Activated CD4-positive, alpha-beta T cell treated with anti-CD3 and anti-CD28 coated beads, Interleukin-2, Interleukin-6, amounts not matched to agents 100 ng/mL and 50 ng/mL, durations not matched to agents 16 hours and 8 hours (primary cell): Measurements from ENCODE around the gene YY1AP1.
A peak's percentile ranks its signal among the peaks of the same experiment; 100 is the strongest.
"Not testable (repeated sequence)": the region's sequence is repeated elsewhere in the genome, so short reads cannot be mapped to it uniquely, and the experiment has no call there.

ENCODE experiments used
- DNase-seq: peaks from one replicate; pipeline ENCODE4 v3.0.0-alpha.2; 2020

YY1AP1 gene

GRCh38 chr1:155695608-155696007, 7.0 kb upstream of the YY1AP1 start:
- no peak for DNase-seq

DNA sequence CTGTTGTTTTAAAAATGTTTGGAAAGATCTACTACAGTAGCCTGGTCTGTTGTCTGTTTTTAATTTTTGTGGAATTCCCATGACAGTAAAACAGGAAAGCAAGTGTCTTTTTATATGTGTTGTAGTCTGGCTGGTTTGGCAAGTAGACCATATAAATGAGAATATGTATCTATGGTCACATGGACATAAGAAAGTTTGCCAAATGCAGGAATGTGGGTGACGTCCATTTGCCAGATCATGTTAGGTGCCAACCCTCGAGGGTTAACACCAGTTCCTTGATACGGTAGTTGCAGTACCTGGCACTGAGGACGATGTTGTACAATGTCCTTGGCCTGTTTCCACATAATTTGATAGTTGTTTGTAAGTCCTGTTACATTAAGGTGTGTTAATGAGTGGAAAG, 6.5 kb upstream of the YY1AP1 start:
- no peak for DNase-seq

DNA sequence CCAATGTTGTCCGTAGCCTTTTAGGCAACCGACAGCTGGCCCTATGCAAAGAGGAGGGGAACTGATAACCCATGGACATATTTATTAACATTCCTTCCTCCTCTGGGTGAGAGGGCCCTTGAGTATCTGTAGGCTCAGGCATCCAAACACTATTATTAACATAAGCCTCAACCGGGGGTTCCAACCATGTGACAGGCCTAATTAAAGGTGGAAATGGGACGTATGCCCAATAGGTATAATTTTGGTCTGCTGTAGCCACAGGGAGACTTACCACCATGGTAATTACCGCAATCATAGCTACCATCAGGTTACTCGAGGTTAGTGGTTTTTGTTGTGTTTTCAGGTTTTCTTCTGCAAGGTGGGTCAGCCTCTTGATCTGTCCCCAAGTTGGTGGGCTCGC, 5.6 kb upstream of the YY1AP1 start:
- no peak for DNase-seq

DNA sequence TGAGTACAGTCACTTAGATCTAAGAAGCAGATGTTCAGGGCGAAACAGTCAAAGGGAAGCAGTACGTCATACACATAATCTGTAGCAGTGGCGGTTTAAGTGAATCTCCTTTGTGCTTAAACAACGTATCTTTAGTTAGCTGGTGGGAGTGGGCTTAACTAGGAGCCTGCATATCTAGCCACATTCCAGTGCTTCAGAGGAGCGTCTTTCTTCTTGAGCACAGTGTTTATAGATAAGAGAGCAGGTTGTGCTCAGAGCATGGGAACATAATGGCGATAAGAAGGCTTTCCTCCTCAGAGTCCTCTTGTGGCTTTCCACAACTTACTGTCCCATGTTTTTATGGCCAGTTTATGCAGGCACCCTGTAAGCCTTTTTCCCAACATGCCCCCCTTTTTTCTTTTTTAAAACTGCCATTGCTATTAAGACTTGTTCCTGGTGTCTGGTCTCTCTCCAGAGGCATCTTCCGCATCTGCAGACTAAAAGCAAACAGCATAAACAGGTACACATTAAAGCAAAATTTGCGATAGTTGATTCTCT, 3.5 kb upstream of the YY1AP1 start:
- no peak for DNase-seq

DNA sequence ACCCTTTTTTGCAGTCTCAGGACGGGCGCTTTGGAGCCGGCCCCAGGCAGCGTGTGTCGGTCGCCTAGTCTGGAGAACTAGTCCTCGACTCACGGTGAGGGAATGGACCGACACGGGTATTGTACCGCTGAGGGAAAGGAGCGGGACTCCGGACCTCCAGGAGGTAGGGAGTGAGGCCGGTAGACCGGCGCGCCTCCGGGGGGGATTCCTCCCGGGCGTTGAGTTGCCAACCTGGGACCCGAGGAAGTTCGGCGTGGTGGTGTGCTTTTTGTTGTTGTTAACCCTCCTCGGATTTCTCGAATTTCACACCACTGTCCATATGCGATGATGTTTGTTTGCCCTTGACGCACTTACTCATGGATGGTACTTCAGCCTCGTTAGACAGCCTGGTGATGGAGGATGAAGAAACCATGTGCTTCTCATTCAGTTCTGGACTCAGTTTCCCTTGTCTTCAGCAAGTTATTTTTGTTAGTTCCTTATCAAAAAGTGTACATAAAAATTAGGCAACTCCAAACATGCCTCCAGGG, 570 bp upstream of the YY1AP1 start, which contains the start of gene DAP3:
Gene DAP3, plus strand, starts transcription at position 11 of the 527 bp plus-strand sequence. CDS start 20,689 bp downstream, outside the sequence.
- peak; percentile 88 for DNase-seq

GRCh38 chr1:155687705-155688323, 760 bp downstream of the YY1AP1 start:
- not testable (repeated sequence) for DNase-seq

DNA sequence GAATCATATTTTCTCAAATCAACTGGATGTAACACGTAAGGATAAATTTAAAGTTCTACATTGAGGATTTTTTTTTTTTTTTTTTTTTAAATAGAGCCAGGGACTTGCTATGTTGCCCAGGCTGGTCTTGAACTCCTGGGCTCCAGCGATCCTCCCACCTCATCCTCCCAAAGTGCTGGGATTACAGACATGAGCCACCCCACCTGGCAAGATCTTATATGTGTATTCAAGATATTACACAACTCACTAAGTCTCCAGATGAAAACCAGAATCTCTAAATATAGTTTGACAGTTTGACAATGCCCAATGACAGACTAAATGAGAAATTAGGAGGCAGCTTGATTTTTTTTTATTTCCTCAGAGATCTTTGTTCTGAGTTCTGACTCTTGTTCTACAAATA, 6.8 kb downstream of the YY1AP1 start:
- DNase-seq: no peak

- DNase-seq: no peak
Measured at GRCh38 chr1:155680531-155680930, 8.0 kb downstream of the YY1AP1 start.

- not testable (repeated sequence) for DNase-seq
Measured at GRCh38 chr1:155678992-155679391, 9.6 kb downstream of the YY1AP1 start.

- DNase-seq: no peak
Measured at GRCh38 chr1:155678027-155678426, 10.5 kb downstream of the YY1AP1 start.

GRCh38 chr1:155673003-155673402, 15.6 kb downstream of the YY1AP1 start:
- DNase-seq: no peak

DNA sequence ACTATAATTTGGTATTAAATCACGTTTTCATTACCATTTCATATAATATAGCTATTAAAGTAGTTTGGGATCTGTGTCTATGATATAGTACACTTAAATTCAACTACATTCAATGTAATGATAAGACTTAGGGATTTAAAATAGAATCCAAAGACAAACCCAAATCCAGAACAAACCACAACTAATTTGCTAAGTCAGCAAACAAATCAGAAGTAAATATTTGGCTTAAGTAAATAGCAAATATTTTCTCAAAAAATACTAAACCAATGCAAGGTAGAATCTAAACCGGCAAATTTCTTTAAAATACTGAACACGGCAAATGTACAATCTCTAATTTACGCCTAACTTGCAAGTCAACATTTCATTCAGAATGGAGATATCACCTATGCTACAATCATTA, 16.8 kb downstream of the YY1AP1 start:
- DNase-seq: no peak

DNA sequence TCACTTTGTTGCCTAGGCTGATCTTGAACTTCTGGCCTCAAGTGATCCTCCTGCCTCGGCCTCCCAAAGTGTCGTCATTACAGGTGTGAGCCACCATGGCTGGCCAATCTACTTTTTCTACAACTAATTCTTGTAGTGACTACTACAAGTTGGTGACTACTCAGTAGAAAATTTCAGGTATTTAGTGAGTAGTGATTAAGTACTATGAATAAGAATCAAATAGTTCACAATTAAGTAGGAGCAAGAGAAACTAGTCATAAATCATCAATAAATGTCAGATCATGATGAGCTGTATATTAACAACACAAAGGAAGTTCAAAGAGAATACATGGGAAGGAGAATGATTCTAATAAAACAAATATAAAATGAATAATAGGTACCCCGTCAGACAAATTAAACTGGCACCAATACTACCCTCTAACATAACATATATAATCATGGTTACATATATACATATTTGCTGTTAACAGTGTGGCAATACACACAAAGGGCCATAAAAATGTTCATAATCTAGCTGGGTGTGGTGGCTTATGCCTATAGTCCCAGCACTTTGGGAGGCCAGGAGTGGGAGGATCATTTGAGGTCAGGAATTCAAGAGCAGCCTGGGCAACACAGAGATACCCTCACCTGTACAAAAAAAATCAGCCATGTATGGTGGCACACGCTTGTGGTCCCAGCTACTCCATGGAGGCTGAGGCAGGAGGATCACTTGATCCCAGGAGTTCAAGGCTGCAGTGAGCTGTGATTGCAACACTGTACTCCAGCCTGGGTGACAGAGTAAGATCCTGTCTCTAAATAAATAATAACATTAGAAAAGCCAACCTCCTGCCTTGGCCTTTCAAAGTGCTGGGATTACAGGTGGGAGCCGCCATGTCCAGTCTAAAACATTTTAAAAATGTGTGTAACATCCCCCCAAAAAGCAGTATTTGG, 19.1 kb downstream of the YY1AP1 start:
- no peak for DNase-seq

DNA sequence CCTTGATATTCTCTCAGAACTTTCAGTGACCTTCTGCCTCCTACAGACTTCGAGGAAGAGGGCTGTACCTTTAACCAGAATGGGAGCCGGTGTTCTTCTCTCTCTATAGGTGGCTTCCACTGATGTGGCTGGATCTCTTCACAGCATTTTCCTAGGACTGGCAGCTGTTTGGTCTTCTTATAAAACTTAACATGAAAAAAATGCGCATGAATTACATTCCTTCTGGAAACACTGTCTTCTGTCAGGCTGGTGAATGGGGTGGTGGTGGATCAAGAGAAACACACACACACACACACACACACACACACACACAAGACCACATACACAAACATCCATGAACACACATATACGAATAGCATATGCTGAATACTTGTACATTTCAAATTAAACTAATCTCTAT, 27.3 kb downstream of the YY1AP1 start:
- DNase-seq: not testable (repeated sequence)

- no peak for DNase-seq
Measured at GRCh38 chr1:155657463-155657862, 31.1 kb downstream of the YY1AP1 start.

DNA sequence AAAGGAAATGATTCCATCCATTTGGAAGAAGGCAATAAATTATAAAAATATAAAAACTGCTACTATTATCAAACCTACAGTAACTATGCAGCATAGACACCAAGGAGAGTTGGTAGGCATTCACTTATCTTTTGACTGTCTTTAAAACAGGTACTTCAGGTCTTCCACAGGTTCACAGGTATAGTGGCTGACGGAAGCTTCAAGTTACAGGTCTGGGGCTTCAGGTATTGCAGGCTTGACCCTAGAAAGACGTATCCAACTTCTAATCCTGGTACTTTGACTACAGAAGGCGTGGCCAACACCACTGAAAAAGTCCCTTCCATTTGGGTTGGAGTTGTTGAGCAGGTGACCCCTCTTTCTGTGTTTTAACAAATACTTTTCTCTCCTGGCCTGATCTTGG, 35.6 kb downstream of the YY1AP1 start:
- DNase-seq: no peak

GRCh38 chr1:155651861-155652661, 36.5 kb downstream of the YY1AP1 start:
- DNase-seq: no peak

DNA sequence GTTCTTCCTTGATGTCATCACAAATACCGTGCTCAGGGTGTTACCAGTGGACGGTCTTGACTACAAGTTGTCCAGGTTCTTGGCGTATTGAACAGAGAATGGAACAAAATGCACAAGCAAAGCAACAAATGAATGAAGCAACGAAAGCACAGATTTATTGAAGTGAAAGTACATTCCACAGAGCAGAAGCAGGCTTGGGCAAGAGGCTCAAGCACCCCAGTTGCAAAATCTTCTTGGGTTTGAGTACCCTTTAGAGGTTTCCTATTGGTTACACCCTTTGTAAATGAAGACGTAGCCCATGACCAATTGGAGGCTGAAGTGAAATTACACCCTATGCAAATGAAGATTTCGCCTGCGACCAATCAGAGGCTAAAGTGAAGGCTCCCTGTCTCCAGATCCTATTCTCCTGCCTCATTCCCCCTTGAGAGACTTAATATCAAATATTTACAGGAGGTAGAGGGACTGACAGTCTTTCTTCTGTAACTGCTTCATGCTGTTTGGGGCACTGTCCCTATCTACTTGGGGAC, 38.3 kb downstream of the YY1AP1 start:
- no peak for DNase-seq

GRCh38 chr1:155649676-155650075, 38.9 kb downstream of the YY1AP1 start:
- no peak for DNase-seq

DNA sequence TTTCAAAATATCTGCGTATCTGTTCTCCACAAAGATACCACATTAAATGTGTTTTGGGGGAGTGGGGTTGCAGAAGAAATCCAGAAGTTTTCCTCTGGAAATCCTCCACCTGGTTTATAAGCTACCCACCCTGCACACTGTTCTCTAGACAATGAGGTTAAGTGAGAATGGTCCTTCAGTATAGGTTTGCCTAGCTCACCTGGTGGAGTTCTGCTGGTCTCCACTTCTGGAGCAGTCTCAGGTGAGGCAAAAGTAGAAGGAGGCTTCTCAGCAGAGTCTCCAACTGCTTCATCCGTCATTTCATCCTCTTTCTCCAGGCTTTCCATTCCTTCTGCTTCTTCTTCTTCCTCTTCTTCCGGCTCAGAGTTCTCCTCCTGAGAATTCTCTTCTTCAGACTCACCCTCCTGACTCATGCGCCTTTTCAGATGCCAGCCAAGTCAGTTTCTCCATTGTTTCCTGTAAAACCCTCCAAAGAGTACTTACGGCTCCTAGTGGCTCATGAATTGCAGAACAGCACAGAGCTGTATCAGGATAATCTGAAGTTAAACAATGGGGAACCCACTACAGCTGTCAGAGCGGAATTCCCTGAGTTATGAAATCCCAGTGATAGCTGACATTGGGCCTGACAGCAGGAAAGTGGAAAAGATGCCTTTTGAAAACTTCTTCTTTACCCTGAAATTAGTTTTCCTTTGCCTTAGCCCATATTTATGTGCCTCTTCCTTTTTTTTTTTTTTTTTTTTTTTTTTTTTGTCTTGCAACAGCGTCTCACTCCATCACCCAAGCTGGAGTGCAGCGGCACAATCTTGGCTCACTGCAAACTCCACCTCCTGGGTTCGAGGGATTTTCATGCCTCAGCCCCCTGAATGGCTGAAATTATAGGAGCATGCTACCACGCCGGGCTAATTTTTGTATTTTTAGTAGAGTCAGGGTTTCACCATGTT, 40.1 kb downstream of the YY1AP1 start:
- no peak for DNase-seq

DNA sequence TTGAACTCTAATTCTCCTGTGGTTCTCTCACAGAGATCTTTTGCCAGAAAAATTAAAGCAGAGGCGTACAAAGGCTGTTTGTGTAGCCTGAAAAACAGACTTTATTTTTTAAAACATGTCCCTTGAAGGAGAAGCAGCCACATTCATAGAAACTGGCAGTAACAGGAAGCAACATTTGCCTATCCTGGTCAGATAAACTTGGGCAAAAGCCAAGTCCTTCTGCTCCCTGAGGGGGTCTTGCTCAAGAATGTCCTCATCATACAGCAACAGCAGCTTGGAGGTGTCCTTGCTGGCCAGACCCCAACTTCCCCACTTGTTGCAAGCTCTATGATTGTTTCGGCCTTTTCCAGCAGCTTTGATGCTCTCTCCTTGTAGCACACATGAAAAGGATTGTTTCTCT, 42.3 kb downstream of the YY1AP1 start:
- DNase-seq: no peak
